Kidney glomerular epithelial cell (primary cell): ENCODE data around the gene EPM2A.
"Not testable (repeated sequence)": the region's sequence is repeated elsewhere in the genome, so short reads cannot be mapped to it uniquely, and the experiment has no call there.

Source experiments
- DNase-seq: peaks from one replicate; lab custom pipeline; 2025; lab: John Stamatoyannopoulos, UW

EPM2A gene

GRCh38 chr6:145735356-145736165 is at the start of gene EPM2A:
TSS of gene EPM2A (minus strand) at chr6:145735520. CDS start at chr6:145735498, 22 bp downstream.
- DNase-seq = peak; percentile 68

- no peak for DNase-seq
Observed at GRCh38 chr6:145784683-145785082, 49.4 kb upstream of the EPM2A start.

- no peak for DNase-seq
Observed at GRCh38 chr6:145783796-145784195, 48.5 kb upstream of the EPM2A start.

GRCh38 chr6:145772846-145773245 is 37.5 kb upstream of the EPM2A start:
- no peak for DNase-seq

GRCh38 chr6:145765449-145765848 is 30.1 kb upstream of the EPM2A start:
- DNase-seq = no peak

GRCh38 chr6:145763742-145764141 is 28.4 kb upstream of the EPM2A start:
- peak; percentile 52 for DNase-seq

GRCh38 chr6:145761584-145761983 is 26.3 kb upstream of the EPM2A start:
- no peak for DNase-seq

GRCh38 chr6:145758113-145758512 is 22.8 kb upstream of the EPM2A start:
- no peak for DNase-seq

GRCh38 chr6:145756170-145756662 is 20.9 kb upstream of the EPM2A start:
- DNase-seq = peak; percentile 24

GRCh38 chr6:145755682-145756081 is 20.4 kb upstream of the EPM2A start:
- DNase-seq = no peak

- no peak for DNase-seq
Observed at GRCh38 chr6:145752638-145753037, 17.3 kb upstream of the EPM2A start.

- peak; percentile 79 for DNase-seq
Observed at GRCh38 chr6:145749632-145750031, 14.3 kb upstream of the EPM2A start.

- no peak for DNase-seq
Observed at GRCh38 chr6:145745861-145746260, 10.5 kb upstream of the EPM2A start.

GRCh38 chr6:145744619-145745018 is 9.3 kb upstream of the EPM2A start:
- no peak for DNase-seq

- DNase-seq = no peak
Observed at GRCh38 chr6:145743332-145743731, 8.0 kb upstream of the EPM2A start.

GRCh38 chr6:145742472-145742871 is 7.2 kb upstream of the EPM2A start:
- DNase-seq = not testable (repeated sequence)

GRCh38 chr6:145739685-145740084 is 4.4 kb upstream of the EPM2A start:
- DNase-seq = not testable (repeated sequence)

- DNase-seq = no peak
Observed at GRCh38 chr6:145738265-145738664, 2.9 kb upstream of the EPM2A start.

GRCh38 chr6:145736661-145737144 is 1.4 kb upstream of the EPM2A start:
- peak; percentile 35 for DNase-seq

- DNase-seq = peak; percentile 84
Observed at GRCh38 chr6:145734486-145735355, 599 bp downstream of the EPM2A start.

GRCh38 chr6:145733810-145734209 is 1.5 kb downstream of the EPM2A start:
- no peak for DNase-seq

GRCh38 chr6:145733207-145733606 is 2.1 kb downstream of the EPM2A start:
- no peak for DNase-seq

- no peak for DNase-seq
Observed at GRCh38 chr6:145731447-145731846, 3.9 kb downstream of the EPM2A start.
